Measurements from ENCODE around the gene RNF121.

DNA sequence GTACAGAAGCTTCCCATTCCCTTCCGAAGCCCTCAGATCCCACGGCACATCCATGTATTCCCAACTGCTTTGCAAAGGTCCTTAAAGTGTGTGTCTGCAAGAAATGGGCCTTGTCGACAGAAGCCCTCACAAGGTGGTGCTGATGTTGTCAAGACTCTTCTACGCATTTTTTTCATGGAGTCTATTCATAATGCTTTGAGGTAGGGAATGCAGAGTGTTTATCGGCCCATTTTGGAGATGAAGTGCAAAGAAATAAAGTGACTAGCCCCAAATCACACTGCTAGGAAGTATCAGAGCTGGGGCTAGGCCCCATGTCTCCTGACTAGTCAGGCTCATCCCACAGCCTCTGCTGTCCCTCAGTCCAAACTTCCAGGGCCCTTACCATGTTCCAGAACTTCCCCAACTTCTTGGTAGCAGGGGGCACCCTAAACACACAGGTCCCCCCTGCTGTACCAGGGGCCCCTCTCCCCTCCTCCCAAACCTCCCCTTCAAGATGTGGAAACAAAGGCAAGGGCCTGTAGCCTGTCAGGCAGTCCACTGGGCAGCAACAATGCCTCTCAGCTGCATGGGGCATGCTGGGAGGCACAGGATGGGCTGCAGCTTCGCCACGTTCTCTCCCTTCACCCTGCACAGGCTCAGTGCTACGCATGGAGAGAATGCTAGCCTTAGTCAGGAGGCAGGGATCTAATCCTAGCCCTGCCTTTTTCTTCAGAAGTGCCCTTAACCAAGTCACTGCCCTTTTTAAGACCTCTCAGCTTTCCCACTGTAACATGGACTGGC lies 77.7 kb downstream of the RNF121 start:
- no peak for TF ChIP-seq POLR2A (IDR thresholded peaks at IDR 0.05)
- TF ChIP-seq, protein P1, sequence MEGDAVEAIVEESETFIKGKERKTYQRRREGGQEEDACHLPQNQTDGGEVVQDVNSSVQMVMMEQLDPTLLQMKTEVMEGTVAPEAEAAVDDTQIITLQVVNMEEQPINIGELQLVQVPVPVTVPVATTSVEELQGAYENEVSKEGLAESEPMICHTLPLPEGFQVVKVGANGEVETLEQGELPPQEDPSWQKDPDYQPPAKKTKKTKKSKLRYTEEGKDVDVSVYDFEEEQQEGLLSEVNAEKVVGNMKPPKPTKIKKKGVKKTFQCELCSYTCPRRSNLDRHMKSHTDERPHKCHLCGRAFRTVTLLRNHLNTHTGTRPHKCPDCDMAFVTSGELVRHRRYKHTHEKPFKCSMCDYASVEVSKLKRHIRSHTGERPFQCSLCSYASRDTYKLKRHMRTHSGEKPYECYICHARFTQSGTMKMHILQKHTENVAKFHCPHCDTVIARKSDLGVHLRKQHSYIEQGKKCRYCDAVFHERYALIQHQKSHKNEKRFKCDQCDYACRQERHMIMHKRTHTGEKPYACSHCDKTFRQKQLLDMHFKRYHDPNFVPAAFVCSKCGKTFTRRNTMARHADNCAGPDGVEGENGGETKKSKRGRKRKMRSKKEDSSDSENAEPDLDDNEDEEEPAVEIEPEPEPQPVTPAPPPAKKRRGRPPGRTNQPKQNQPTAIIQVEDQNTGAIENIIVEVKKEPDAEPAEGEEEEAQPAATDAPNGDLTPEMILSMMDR (IDR thresholded peaks at IDR 0.05): no peak
- peak in 1 of 4 donors; percentile 1 for TF ChIP-seq POLR2AphosphoS5 (IDR thresholded peaks at IDR 0.05)
- no peak for TF ChIP-seq EP300 (IDR thresholded peaks at IDR 0.05)
